T-helper 2 cell treated with Interferon-gamma antibody and Interleukin-4, amounts not matched to agents 5 μg/mL and 100 μg/mL, for 36 hours (primary cell): Measurements from ENCODE around the gene PNKD.
A peak's percentile ranks its signal among the peaks of the same experiment; 100 is the strongest.

ENCODE experiments used
- DNase-seq: peaks from one replicate; pipeline ENCODE4 v3.0.0; 2021; ENCODE audit warnings: low spot score
- H3K27ac Mint-ChIP-seq: one replicate; pipeline ENCODE4 v1.8.0; 2021; ENCODE audit warnings: mild to moderate bottlenecking, mixed read lengths
- H3K27me3 Mint-ChIP-seq: one replicate; pipeline ENCODE4 v1.8.0; 2021; ENCODE audit warnings: low read depth, mixed read lengths
- H3K36me3 Mint-ChIP-seq: one replicate; pipeline ENCODE4 v1.8.0; 2021; ENCODE audit warnings: low read depth, mixed read lengths
- H3K4me1 Mint-ChIP-seq: one replicate; pipeline ENCODE4 v1.8.0; 2021; ENCODE audit warnings: low read depth, mixed read lengths
- H3K4me3 Mint-ChIP-seq: one replicate; pipeline ENCODE4 v1.8.0; 2022; ENCODE audit warnings: mild to moderate bottlenecking, moderate library complexity, mixed read lengths
- H3K9me3 Mint-ChIP-seq: one replicate; pipeline ENCODE4 v1.8.0; 2021; ENCODE audit warnings: mixed read lengths

The PNKD gene

GRCh38 chr2:218285604-218286003, 15.3 kb downstream of the PNKD start:
- Mint-ChIP-seq H3K4me3 (peak overlapping the region; percentile 94), H3K9me3 (no peaks in the 10 kb centered on the region), H3K27me3 (no peaks in the 10 kb centered on the region), H3K27ac (peak overlapping the region; percentile 95), H3K36me3 (peaks cover 45% of the 10 kb centered on the region), H3K4me1 (peaks cover 59% of the 10 kb centered on the region)
- no peak for DNase-seq

- H3K4me3 Mint-ChIP-seq: peak overlapping the region; percentile 94
- H3K9me3 Mint-ChIP-seq: no peaks in the 10 kb centered on the region
- H3K27ac Mint-ChIP-seq: peak overlapping the region; percentile 95
- DNase-seq: peak; percentile 90
- H3K36me3 Mint-ChIP-seq: peaks cover 45% of the 10 kb centered on the region
- peaks cover 70% of the 10 kb centered on the region for H3K4me1 Mint-ChIP-seq
- H3K27me3 Mint-ChIP-seq: no peaks in the 10 kb centered on the region
Observed at GRCh38 chr2:218286570-218287459, 16.5 kb downstream of the PNKD start.

GRCh38 chr2:218289639-218290315, 19.5 kb downstream of the PNKD start:
- peaks cover 76% of the 10 kb centered on the region for H3K4me1 Mint-ChIP-seq
- peak overlapping the region; percentile 91 for H3K27ac Mint-ChIP-seq
- peak overlapping the region; percentile 96 for H3K4me3 Mint-ChIP-seq
- no peak for DNase-seq
- H3K9me3 Mint-ChIP-seq: no peaks in the 10 kb centered on the region
- peaks cover 37% of the 10 kb centered on the region for H3K36me3 Mint-ChIP-seq
- H3K27me3 Mint-ChIP-seq: no peaks in the 10 kb centered on the region

- peaks cover 69% of the 10 kb centered on the region for H3K4me1 Mint-ChIP-seq
- H3K36me3 Mint-ChIP-seq: peaks cover 32% of the 10 kb centered on the region
- H3K4me3 Mint-ChIP-seq: peak overlapping the region; percentile 96
- no peaks in the 10 kb centered on the region for H3K27me3 Mint-ChIP-seq
- peak; percentile 30 for DNase-seq
- H3K27ac Mint-ChIP-seq: peak overlapping the region; percentile 91
- H3K9me3 Mint-ChIP-seq: no peaks in the 10 kb centered on the region
Observed at GRCh38 chr2:218290316-218291261, 20.3 kb downstream of the PNKD start.

- no peaks in the 10 kb centered on the region for H3K9me3 Mint-ChIP-seq
- H3K27me3 Mint-ChIP-seq: no peaks in the 10 kb centered on the region
- H3K4me1 Mint-ChIP-seq: peaks cover 66% of the 10 kb centered on the region
- H3K36me3 Mint-ChIP-seq: peaks cover 28% of the 10 kb centered on the region
- peak overlapping the region; percentile 96 for H3K4me3 Mint-ChIP-seq
- peak; percentile 12 for DNase-seq
- peak overlapping the region; percentile 91 for H3K27ac Mint-ChIP-seq
Observed at GRCh38 chr2:218291318-218292047, 21.2 kb downstream of the PNKD start.

GRCh38 chr2:218292048-218293014, 22.0 kb downstream of the PNKD start, which contains the start of gene TMBIM1:
TSS of gene TMBIM1 (minus strand) at chr2:218292503. CDS start at chr2:218282141, 10,362 bp downstream.
- H3K4me1 Mint-ChIP-seq: peaks cover 57% of the 10 kb centered on the region

GRCh38 chr2:218293715-218294429, 23.6 kb downstream of the PNKD start:
- DNase-seq: no peak
- Mint-ChIP-seq H3K27me3 (no peaks in the 10 kb centered on the region), H3K9me3 (no peaks in the 10 kb centered on the region), H3K27ac (peak overlapping the region; percentile 47), H3K36me3 (peaks cover 16% of the 10 kb centered on the region), H3K4me1 (peaks cover 47% of the 10 kb centered on the region), H3K4me3 (peak overlapping the region; percentile 54)

More at GRCh38 chr2:218292048-218293014, 22.0 kb downstream of the PNKD start, which contains the start of gene TMBIM1:
- H3K27me3 Mint-ChIP-seq: no peaks in the 10 kb centered on the region
- H3K36me3 Mint-ChIP-seq: peaks cover 22% of the 10 kb centered on the region
- DNase-seq: peak; percentile 80
- peak within 1 kb of the TSS; percentile 96 for H3K4me3 Mint-ChIP-seq
- H3K27ac Mint-ChIP-seq: peak within 1 kb of the TSS; percentile 91
- H3K9me3 Mint-ChIP-seq: no peaks in the 10 kb centered on the region

GRCh38 chr2:218294430-218295022, 24.2 kb downstream of the PNKD start:
- H3K27ac Mint-ChIP-seq: no peak overlapping the region
- peaks cover 13% of the 10 kb centered on the region for H3K36me3 Mint-ChIP-seq
- no peak for DNase-seq
- H3K27me3 Mint-ChIP-seq: no peaks in the 10 kb centered on the region
- H3K4me3 Mint-ChIP-seq: no peak overlapping the region
- H3K4me1 Mint-ChIP-seq: peaks cover 42% of the 10 kb centered on the region
- H3K9me3 Mint-ChIP-seq: no peaks in the 10 kb centered on the region

- no peak for DNase-seq
- Mint-ChIP-seq H3K9me3 (no peaks in the 10 kb centered on the region), H3K27ac (no peak overlapping the region), H3K4me1 (peaks cover 37% of the 10 kb centered on the region), H3K36me3 (peaks cover 9% of the 10 kb centered on the region), H3K27me3 (no peaks in the 10 kb centered on the region), H3K4me3 (no peak overlapping the region)
Observed at GRCh38 chr2:218295029-218295428, 24.7 kb downstream of the PNKD start.

GRCh38 chr2:218296200-218296599, 25.9 kb downstream of the PNKD start:
- DNase-seq: no peak
- Mint-ChIP-seq H3K27ac (no peak overlapping the region), H3K36me3 (no peaks in the 10 kb centered on the region), H3K9me3 (no peaks in the 10 kb centered on the region), H3K27me3 (no peaks in the 10 kb centered on the region), H3K4me3 (no peak overlapping the region), H3K4me1 (peaks cover 27% of the 10 kb centered on the region)

GRCh38 chr2:218296847-218297246, 26.5 kb downstream of the PNKD start:
- DNase-seq: no peak
- H3K9me3 Mint-ChIP-seq: no peaks in the 10 kb centered on the region
- H3K27me3 Mint-ChIP-seq: no peaks in the 10 kb centered on the region
- no peak overlapping the region for H3K4me3 Mint-ChIP-seq
- no peaks in the 10 kb centered on the region for H3K36me3 Mint-ChIP-seq
- H3K27ac Mint-ChIP-seq: no peak overlapping the region
- peaks cover 25% of the 10 kb centered on the region for H3K4me1 Mint-ChIP-seq
